K562 (cell line): ENCODE results near the gene SUPT3H. TPM values are rescaled to one million over a fixed set of nuclear protein-coding genes. Genes with fewer than 3 reads are reported as not detected.
A peak's percentile ranks its signal among the peaks of the same experiment; 100 is the strongest.

Experiments
- CBX5 ChIP-seq: IDR thresholded peaks from 2 replicates; pipeline ENCODE4 v1.6.1; 2014; ENCODE audit warnings: low read depth, borderline replicate concordance
- CREB1 ChIP-seq, 2 experiments: sonication (generic) in 1 of 2; formaldehyde crosslinking in 1 of 2; IDR thresholded peaks; 2 replicates each; pipeline versions ENCODE4 v1.6.1 to v1.8.0; 2012 to 2022; ENCODE audit warnings: inconsistent platforms in 1 of 2, mild to moderate bottlenecking in 1 of 2, missing genetic modification reagents in 1 of 2, moderate library complexity in 1 of 2
- CREBBP ChIP-seq: IDR thresholded peaks from one replicate; pipeline ENCODE4 v1.6.1; 2012; ENCODE audit warnings: low read depth, mild to moderate bottlenecking, control low read depth, inconsistent platforms, low read length
- DDX20 ChIP-seq: fragments of 450-650 bp; IDR thresholded peaks from 2 replicates; pipeline ENCODE4 v1.6.1; 2016; ENCODE audit warnings: missing genetic modification characterization, low read depth, mild to moderate bottlenecking, missing compliant biosample characterization, moderate library complexity
- HOXB6 ChIP-seq: fragments of 250-450 bp; sonication (Bioruptor Pico); IDR thresholded peaks from 2 replicates; pipeline ENCODE4 v1.5.1; 2022; ENCODE audit warnings: mild to moderate bottlenecking, borderline replicate concordance
- KAT7 ChIP-seq: sonication (generic); formaldehyde crosslinking; IDR thresholded peaks from 2 replicates; pipeline ENCODE4 v1.8.0; 2022; ENCODE audit warnings: missing genetic modification reagents, mild to moderate bottlenecking, borderline replicate concordance
- KLF16 ChIP-seq: IDR thresholded peaks from 2 replicates; pipeline ENCODE4 v1.6.1; 2016; ENCODE audit warnings: antibody characterized with exemption
- MAFG ChIP-seq: fragments of 450-650 bp; conservative IDR thresholded peaks from 2 replicates; pipeline ENCODE4 v1.6.1; 2016; ENCODE audit warnings: missing genetic modification characterization, missing compliant biosample characterization
- MEIS2 ChIP-seq: fragments of 450-650 bp; IDR thresholded peaks from 2 replicates; pipeline ENCODE4 v1.6.1; 2014; ENCODE audit warnings: mild to moderate bottlenecking; ENCODE audit not compliant: partially characterized antibody
- NCOA6 ChIP-seq: fragments of 450-650 bp; IDR thresholded peaks from 2 replicates; pipeline ENCODE4 v1.6.1; 2017; ENCODE audit warnings: mild to moderate bottlenecking
- PHB2 ChIP-seq: fragments of 450-650 bp; IDR thresholded peaks from 2 replicates; pipeline ENCODE4 v1.6.1; 2017; ENCODE audit warnings: low read depth
- PHF20 ChIP-seq: fragments of 450-650 bp; IDR thresholded peaks from 2 replicates; pipeline ENCODE4 v1.6.1; 2018; ENCODE audit not compliant: partially characterized antibody
- PHF21A ChIP-seq: fragments of 450-650 bp; IDR thresholded peaks from 2 replicates; pipeline ENCODE4 v1.6.1; 2017; ENCODE audit warnings: low read depth, borderline replicate concordance
- POLR2B ChIP-seq: fragments of 450-650 bp; IDR thresholded peaks from 2 replicates; pipeline ENCODE4 v1.6.1; 2018; ENCODE audit warnings: low read depth; ENCODE audit not compliant: partially characterized antibody
- POU5F1 ChIP-seq: fragments of 150-350 bp; IDR thresholded peaks from 2 replicates; pipeline ENCODE4 v1.6.1; 2014; ENCODE audit warnings: borderline replicate concordance, low read length, low read depth, mild to moderate bottlenecking; ENCODE audit not compliant: partially characterized antibody
- RUNX1 ChIP-seq: sonication (generic); IDR thresholded peaks from 2 replicates; pipeline ENCODE4 v1.6.1; 2016; ENCODE audit warnings: antibody characterized with exemption, low read depth
- SOX6 ChIP-seq: fragments of 450-650 bp; IDR thresholded peaks from 2 replicates; pipeline ENCODE4 v1.6.1; 2014; ENCODE audit warnings: mild to moderate bottlenecking
- SRSF3 ChIP-seq: fragments of 200-400 bp; formaldehyde crosslinking; IDR thresholded peaks from 2 replicates; pipeline ENCODE4 v1.6.1; 2016; ENCODE audit warnings: mild to moderate bottlenecking, low read length, moderate library complexity; ENCODE audit not compliant: insufficient read depth
- TEAD4 ChIP-seq, 2 experiments: sonication (generic) in 1 of 2; formaldehyde crosslinking in 1 of 2; IDR thresholded peaks; 2 replicates each; pipeline versions ENCODE4 v1.6.1 to v1.8.0; 2012 to 2022; ENCODE audit warnings: borderline replicate concordance in 1 of 2, inconsistent platforms in 1 of 2, low read length in 1 of 2, mild to moderate bottlenecking in 1 of 2, missing genetic modification reagents in 1 of 2
- THRA ChIP-seq: fragments of 450-650 bp; IDR thresholded peaks from 2 replicates; pipeline ENCODE4 v1.6.1; 2017; ENCODE audit warnings: mild to moderate bottlenecking, moderate library complexity
- ZKSCAN3 ChIP-seq: fragments of 250-450 bp; sonication (Bioruptor Pico); IDR thresholded peaks from 2 replicates; pipeline ENCODE4 v1.4.0; 2020
- ZNF253 ChIP-seq: fragments of 250-450 bp; sonication (Bioruptor Pico); conservative IDR thresholded peaks from 2 replicates; pipeline ENCODE4 v1.6.1; 2021; ENCODE audit warnings: mild to moderate bottlenecking
- ZNF277 ChIP-seq: fragments of 250-450 bp; sonication (Bioruptor Pico); IDR thresholded peaks from 2 replicates; pipeline ENCODE4 v1.8.0; 2022; ENCODE audit warnings: inconsistent platforms, mild to moderate bottlenecking, moderate library complexity, borderline replicate concordance
- ZNF311 ChIP-seq: fragments of 250-450 bp; sonication (Bioruptor Pico); IDR thresholded peaks from 2 replicates; pipeline ENCODE4 v1.4.0; 2020; ENCODE audit warnings: mild to moderate bottlenecking, moderate library complexity
- ZNF395 ChIP-seq: fragments of 200-800 bp; sonication (Bioruptor generic); IDR thresholded peaks from 2 replicates; pipeline ENCODE4 v1.6.1; 2017; ENCODE audit warnings: missing genetic modification characterization, missing compliant biosample characterization
- ZNF583 ChIP-seq: fragments of 250-450 bp; sonication (Bioruptor Pico); IDR thresholded peaks from 2 replicates; pipeline ENCODE4 v1.4.0; 2020
- ZNF644 ChIP-seq: fragments of 200-800 bp; sonication (Bioruptor generic); IDR thresholded peaks from 2 replicates; pipeline ENCODE4 v1.6.1; 2016; ENCODE audit warnings: low read depth, missing genetic modification characterization, missing compliant biosample characterization
- ZNF830 ChIP-seq: fragments of 250-450 bp; sonication (Bioruptor Pico); IDR thresholded peaks from 2 replicates; pipeline ENCODE4 v1.5.0; 2021; ENCODE audit warnings: mild to moderate bottlenecking
- polyA plus RNA-seq, 8 experiments: library from polyadenylated mRNA; depleted of rRNA in 4 of 8; stranded (reverse) in 5 of 8; unstranded in 3 of 8; fragments of >200 nt; fragmentation: Nextera tagmentation in 2 of 8; fragmentation: Illumina TruSeq in 1 of 8; extraction: Ambion mirVana in 2 of 8; extraction: Trizol in 1 of 8; gene quantifications; 2 replicates each; pipeline versions ENCODE4 v1.2.1 to v1.2.3, GENCODE V29; 2011 to 2014; ENCODE audit warnings: inconsistent platforms in 1 of 8, missing spikeins in 1 of 8
- total RNA-seq, 7 experiments: library from RNA; depleted of rRNA in 6 of 7; stranded (reverse); fragments of >200 nt in 6 of 7; fragmentation: Illumina TruSeq in 2 of 7; extraction: Trizol in 2 of 7; gene quantifications; 2 replicates each; pipeline versions ENCODE4 v1.2.1 to v1.2.3, GENCODE V29; 2011 to 2021; ENCODE audit warnings: low replicate concordance in 1 of 7

SUPT3H gene
- total and polyA plus RNA-seq, 9 of the 15 experiments (the other 6 are each of a cell fraction or from before 2014, with no cell fraction given), result 7.2 to 16.3 (median 11.9) TPM

- no peak for TF ChIP-seq CREB1 (IDR thresholded peaks at IDR 0.05)
- TF ChIP-seq CREB1 (CRISPR knock-in tag; IDR thresholded peaks at IDR 0.05), result no peak
- no peak for TF ChIP-seq TEAD4 (IDR thresholded peaks at IDR 0.05; ENCODE audit: low read length)
- no peak for TF ChIP-seq TEAD4 (CRISPR knock-in tag; IDR thresholded peaks at IDR 0.05; ENCODE audit: borderline replicate concordance)
- no peak for TF ChIP-seq PHF20
- no peak for TF ChIP-seq THRA
- TF ChIP-seq ZNF583, result no peak
- no peak for TF ChIP-seq SOX6
- no peak for TF ChIP-seq ZNF395
- TF ChIP-seq ZNF830 (CRISPR knock-in tag), result 0 out of 2 replicates have a peak, but pooled peaks have one; percentile 39
- 0 out of 2 replicates have a peak, but pooled peaks have one; percentile 59 for TF ChIP-seq NCOA6
- TF ChIP-seq SRSF3, result no peak
- 0 out of 2 replicates have a peak, but pooled peaks have one; percentile 15 for TF ChIP-seq ZNF644 (tag)
- TF ChIP-seq DDX20 (tag), result no peak
- no peak for TF ChIP-seq KAT7 (CRISPR knock-in tag)
- TF ChIP-seq ZNF253 (CRISPR knock-in tag), result no peak
- TF ChIP-seq PHB2, result 0 out of 2 replicates have a peak, but pooled peaks have one; percentile 20
- TF ChIP-seq KLF16, result no peak
- no peak for TF ChIP-seq CBX5
- TF ChIP-seq HOXB6 (CRISPR knock-in tag), result no peak
- no peak for TF ChIP-seq CREBBP
- no peak for TF ChIP-seq PHF21A
- TF ChIP-seq ZNF311 (CRISPR knock-in tag), result no peak
- no peak for TF ChIP-seq POU5F1
- no peak for TF ChIP-seq RUNX1
- no peak for TF ChIP-seq MEIS2
- TF ChIP-seq ZNF277, result no peak
- no peak for TF ChIP-seq POLR2B
- no peak for TF ChIP-seq ZKSCAN3 (CRISPR knock-in tag)
- no peak for TF ChIP-seq MAFG (tag)
Measured at GRCh38 chr6:45377043-45377553, 636 bp downstream of the SUPT3H start (continued).
